B cell (primary cell): Measurements from ENCODE around the gene TIAL1. TPM values are rescaled to one million over a fixed set of nuclear protein-coding genes. Genes with fewer than 3 reads are reported as not detected.

Source experiments
- ATAC-seq: fragments of 200-7000 bp; cut with Tn5 transposase; one replicate; pipeline ENCODE4 v1.10.0; 2021; ENCODE audit warnings: low read depth, mild to moderate bottlenecking, moderate number of reproducible peaks, moderate library complexity
- CTCF ChIA-PET: fragments of 350-600 bp; sonication (Branson Sonifier 250); formaldehyde crosslinking; loops from one replicate; lab custom pipeline; 2021; ENCODE audit warnings: antibody characterized with exemption, inconsistent platforms; lab: Charles Lee
- POLR2A ChIA-PET: fragments of 350-600 bp; sonication (Branson Sonifier 250); formaldehyde crosslinking; loops from one replicate; lab custom pipeline; 2021; ENCODE audit warnings: antibody characterized with exemption; lab: Charles Lee
- DNase-seq: peaks from one replicate; pipeline ENCODE4 v3.0.0; 2013
- H2AFZ ChIP-seq: 2 replicates; pipeline ENCODE4 v1.6.1; 2012; ENCODE audit warnings: mild to moderate bottlenecking, low read depth, low read length; ENCODE audit not compliant: insufficient read depth, poor library complexity, severe bottlenecking
- H3K27ac ChIP-seq, 2 donors: 1 replicate in 1 of 2; 2 replicates in 1 of 2; pipeline ENCODE4 v1.5.1; 2012 to 2013; ENCODE audit warnings: low read length in 2 of 2, mild to moderate bottlenecking in 2 of 2, moderate library complexity in 1 of 2
- H3K27me3 ChIP-seq, 4 experiments: fragments of 200-600 bp in 1 of 4; sonication (generic) in 1 of 4; replicated peaks in 1 of 4; 1 replicate in 2 of 4; 2 replicates in 2 of 4; pipeline versions ENCODE4 v1.6.1 to v1.7.0; 2013 to 2016; ENCODE audit warnings: low read length in 3 of 4, mild to moderate bottlenecking in 2 of 4, mixed read lengths in 1 of 4, moderate library complexity in 1 of 4; ENCODE audit not compliant: insufficient read depth in 4 of 4, control insufficient read depth in 3 of 4; ENCODE audit errors: control extremely low read depth in 1 of 4
- H3K36me3 ChIP-seq, 2 experiments: replicated peaks in 1 of 2; 1 replicate in 1 of 2; 2 replicates in 1 of 2; pipeline versions ENCODE4 v1.6.1 to v1.7.1; 2013; ENCODE audit warnings: low read length in 1 of 2; ENCODE audit not compliant: insufficient read depth in 2 of 2, control insufficient read depth in 1 of 2; ENCODE audit errors: control extremely low read depth in 1 of 2, extremely low read depth in 1 of 2
- H3K4me1 ChIP-seq, 2 donors: fragments of 200-600 bp in 1 of 2; sonication (generic) in 1 of 2; 1 replicate in 1 of 2; 2 replicates in 1 of 2; pipeline versions ENCODE4 v1.5.1 to v1.6.1; 2013 to 2017; ENCODE audit warnings: low read length in 2 of 2; ENCODE audit not compliant: control insufficient read depth in 2 of 2, insufficient read depth in 2 of 2
- H3K4me2 ChIP-seq: replicated peaks from 2 replicates; pipeline ENCODE3; 2012; ENCODE audit warnings: mild to moderate bottlenecking, low read depth, low read length; ENCODE audit not compliant: poor library complexity, severe bottlenecking
- H3K4me3 ChIP-seq, 5 experiments: fragments of 200-600 bp in 1 of 5; sonication (generic) in 1 of 5; 1 replicate in 3 of 5; 2 replicates in 2 of 5; pipeline versions ENCODE4 v1.5.1 to v1.7.0; 2011 to 2016; ENCODE audit warnings: low read length in 4 of 5, mild to moderate bottlenecking in 4 of 5, low read depth in 2 of 5, control low read depth in 1 of 5, moderate library complexity in 1 of 5; ENCODE audit not compliant: insufficient read depth in 1 of 5; ENCODE audit errors: control extremely low read depth in 1 of 5, extremely low read depth in 1 of 5
- H3K79me2 ChIP-seq: fragments of 200-600 bp; sonication (generic); one replicate; pipeline ENCODE4 v1.6.0; 2016; ENCODE audit warnings: low read length; ENCODE audit not compliant: control insufficient read depth, insufficient read depth
- H3K9ac ChIP-seq: fragments of 200-600 bp; sonication (generic); 2 replicates; pipeline ENCODE4 v1.6.1; 2017; ENCODE audit warnings: mild to moderate bottlenecking, low read length, moderate library complexity
- H3K9me3 ChIP-seq, 3 donors: one replicate each; pipeline versions ENCODE4 v1.6.1 to v1.7.1; 2013; ENCODE audit warnings: low read length in 2 of 3; ENCODE audit not compliant: control insufficient read depth in 2 of 3, insufficient read depth in 1 of 3; ENCODE audit errors: control extremely low read depth in 1 of 3
- H4K20me1 ChIP-seq: 2 replicates; pipeline ENCODE4 v1.6.0; 2012; ENCODE audit warnings: mild to moderate bottlenecking, low read length; ENCODE audit not compliant: insufficient read depth, control insufficient read depth, poor library complexity, severe bottlenecking
- H3K27ac Mint-ChIP-seq: one replicate; pipeline ENCODE4 v1.8.0; 2021; ENCODE audit warnings: mixed read lengths
- H3K27me3 Mint-ChIP-seq: one replicate; pipeline ENCODE4 v1.8.0; 2021; ENCODE audit warnings: mixed read lengths
- H3K4me1 Mint-ChIP-seq: one replicate; pipeline ENCODE4 v1.8.0; 2021; ENCODE audit warnings: mixed read lengths
- H3K4me3 Mint-ChIP-seq: one replicate; pipeline ENCODE4 v1.8.0; 2021; ENCODE audit warnings: mixed read lengths
- H3K9me3 Mint-ChIP-seq: one replicate; pipeline ENCODE4 v1.8.0; 2022; ENCODE audit warnings: mixed read lengths; ENCODE audit not compliant: insufficient read depth
- CTCF ChIP-seq: fragments of 200-600 bp; IDR thresholded peaks from one replicate; pipeline ENCODE4 v1.8.0; 2022; ENCODE audit warnings: antibody characterized with exemption, mild to moderate bottlenecking
- EZH2 ChIP-seq: IDR thresholded peaks from 2 replicates; pipeline ENCODE4 v1.6.1; 2012; ENCODE audit warnings: borderline replicate concordance, low read depth, mild to moderate bottlenecking, moderate library complexity, low read length; ENCODE audit not compliant: insufficient read depth, poor library complexity, severe bottlenecking
- WGBS: methylation state at CpG from one replicate; pipeline ENCODE4 v1.1.5; 2013; ENCODE audit warnings: missing lambda C conversion rate; ENCODE audit not compliant: insufficient coverage; 5-methylcytosine and 5-hydroxymethylcytosine counted together
- intact Hi-C: fragments of 100-400 bp; cut with micrococcal nuclease; formaldehyde crosslinking; loops from one replicate; pipeline ENCODE4 v1.10.0; 2022
- polyA plus RNA-seq: library from polyadenylated mRNA; depleted of rRNA; stranded (reverse); fragments of >200 nt; gene quantifications from 2 replicates; pipeline ENCODE4 v1.2.3, GENCODE V29; 2012
- total RNA-seq, 2 donors: library from RNA; stranded (reverse); fragments of 120-200 nt in 1 of 2; gene quantifications; 1 replicate in 1 of 2; 2 replicates in 1 of 2; pipeline versions ENCODE4 v1.2.3 to v1.2.4, GENCODE V29; 2013 to 2022

The TIAL1 gene
- total and polyA plus RNA-seq, 2 donors (not counting 1 experiment from before 2014, with no cell fraction given) = 98.5 to 159 TPM

GRCh38 chr10:119542988-119543813 is 53.6 kb downstream of the TIAL1 start:
- intact Hi-C loops = loop anchor here (1.0 to 5.0 kb wide), 9 partner anchors 26 to 976 kb away; partner anchors contain the start of gene TIAL1
- CTCF ChIA-PET = interaction anchor here (0.6 to 3.9 kb wide), 25 partner anchors 10 to 404 kb away, joined by 3 to 37 read pairs (median 5); partner anchors contain the start of gene GRK5

More at GRCh38 chr10:119542988-119543813, 53.6 kb downstream of the TIAL1 start:
- Mint-ChIP-seq H3K4me3 (peak overlapping the region; percentile 95), H3K27ac (peak overlapping the region; percentile 85), H3K9me3 (no peaks in the 10 kb centered on the region), H3K27me3 (peaks cover 8% of the 10 kb centered on the region), H3K4me1 (peaks cover 29% of the 10 kb centered on the region)
- WGBS = under 1% methylated on average over 72 of the region's 78 CpGs
- H3K9ac ChIP-seq = peak overlapping the region; percentile 75
- no peak overlapping the region for H3K27ac ChIP-seq
- TF ChIP-seq EZH2 (no peak), CTCF (peak; percentile 71)
- H2AFZ ChIP-seq = peak overlapping the region; percentile 84
- H3K79me2 ChIP-seq = peaks cover 9% of the 10 kb centered on the region
- H3K4me1 ChIP-seq = peaks cover 11 to 22% of the 10 kb centered on the region in 2 donors
- POLR2A ChIA-PET = interaction anchor here (1.1 to 3.1 kb wide), 2 partner anchors 25 to 336 kb away, joined by 10 to 16 read pairs; no protein-coding TSS in a partner anchor
- H3K9me3 ChIP-seq = no peaks in the 10 kb centered on the region
- peak overlapping the region in 4 of 5 experiments; percentile 58 to 78 (median 72) for H3K4me3 ChIP-seq
- DNase-seq = peak; percentile 81
- peaks cover 0 to 3% (median 0%) of the 10 kb centered on the region in 4 experiments for H3K27me3 ChIP-seq
- H4K20me1 ChIP-seq = no peaks in the 10 kb centered on the region
- H3K4me2 ChIP-seq = peak overlapping the region; percentile 80
- H3K36me3 ChIP-seq = no peaks in the 10 kb centered on the region
- peak; percentile 46 for ATAC-seq
